Liver (tissue), 9 donors: ENCODE measurements around the gene TLR7. TPM values are rescaled to one million over a fixed set of nuclear protein-coding genes. Genes with fewer than 3 reads are reported as not detected.
A peak's percentile ranks its signal among the peaks of the same experiment; 100 is the strongest.

Experiments used
- DNase-seq: peaks from one replicate; pipeline ENCODE4 v3.0.0-alpha.2; 2017; ENCODE audit warnings: low spot score
- H3K27ac ChIP-seq, 2 donors: one replicate each; pipeline ENCODE4 v1.7.0; 2013; ENCODE audit warnings: inconsistent platforms in 2 of 2, low read length in 2 of 2, control low read depth in 1 of 2, low read depth in 1 of 2, mild to moderate bottlenecking in 1 of 2
- H3K27me3 ChIP-seq, 4 donors: one replicate each; pipeline versions ENCODE4 v1.6.1 to v1.7.0; 2013; ENCODE audit warnings: low read length in 3 of 4, inconsistent platforms in 1 of 4, mild to moderate bottlenecking in 1 of 4, moderate library complexity in 1 of 4; ENCODE audit not compliant: control insufficient read depth in 4 of 4, insufficient read depth in 4 of 4
- H3K36me3 ChIP-seq, 4 donors: one replicate each; pipeline versions ENCODE4 v1.6.1 to v1.7.0; 2013; ENCODE audit warnings: low read length in 3 of 4, mild to moderate bottlenecking in 3 of 4, low read depth in 1 of 4, moderate library complexity in 1 of 4; ENCODE audit not compliant: control insufficient read depth in 4 of 4, insufficient read depth in 3 of 4
- H3K4me1 ChIP-seq, 4 donors: one replicate each; pipeline versions ENCODE4 v1.6.1 to v1.7.0; 2013; ENCODE audit warnings: low read length in 3 of 4, mild to moderate bottlenecking in 3 of 4, moderate library complexity in 1 of 4; ENCODE audit not compliant: control insufficient read depth in 4 of 4, insufficient read depth in 4 of 4
- H3K4me3 ChIP-seq, 3 donors: one replicate each; pipeline versions ENCODE4 v1.6.1 to v1.7.0; 2013; ENCODE audit warnings: low read length in 3 of 3, control low read depth in 1 of 3, low read depth in 1 of 3, mild to moderate bottlenecking in 1 of 3
- H3K9ac ChIP-seq, 2 donors: one replicate each; pipeline ENCODE4 v1.7.0; 2013; ENCODE audit warnings: low read length in 2 of 2, mild to moderate bottlenecking in 2 of 2, moderate library complexity in 2 of 2, control low read depth in 1 of 2, low read depth in 1 of 2
- H3K9me3 ChIP-seq, 4 donors: one replicate each; pipeline versions ENCODE4 v1.6.1 to v1.7.0; 2013; ENCODE audit warnings: low read length in 3 of 4; ENCODE audit not compliant: control insufficient read depth in 4 of 4
- CTCF ChIP-seq: fragments of 150-350 bp; IDR thresholded peaks from 2 replicates; pipeline ENCODE4 v1.5.1; 2017; ENCODE audit warnings: improper control_type of control experiment, low read depth, low read length; ENCODE audit not compliant: missing input control
- EGR1 ChIP-seq, 2 donors: IDR thresholded peaks; 2 replicates each; pipeline ENCODE4 v1.6.1; 2016 to 2018; ENCODE audit warnings: antibody characterized with exemption in 2 of 2, low read depth in 2 of 2
- HNF4A ChIP-seq, 2 donors: conservative IDR thresholded peaks; 2 replicates each; pipeline ENCODE4 v1.6.1; 2016; ENCODE audit warnings: antibody characterized with exemption in 2 of 2, mild to moderate bottlenecking in 2 of 2
- HNF4G ChIP-seq: IDR thresholded peaks from 2 replicates; pipeline ENCODE4 v1.6.1; 2016; ENCODE audit warnings: antibody characterized with exemption
- NR2F2 ChIP-seq: IDR thresholded peaks from 2 replicates; pipeline ENCODE4 v1.6.1; 2016; ENCODE audit warnings: antibody characterized with exemption
- RAD21 ChIP-seq, 2 donors: IDR thresholded peaks; 2 replicates each; pipeline ENCODE4 v1.6.1; 2016; ENCODE audit warnings: antibody characterized with exemption in 2 of 2, mild to moderate bottlenecking in 2 of 2
- RXRA ChIP-seq, 2 donors: IDR thresholded peaks; 2 replicates each; pipeline ENCODE4 v1.6.1; 2017 to 2018; ENCODE audit warnings: antibody characterized with exemption in 2 of 2, mild to moderate bottlenecking in 1 of 2
- TAF1 ChIP-seq: conservative IDR thresholded peaks from 2 replicates; pipeline ENCODE4 v1.6.1; 2016; ENCODE audit warnings: antibody characterized with exemption, mild to moderate bottlenecking
- YY1 ChIP-seq: IDR thresholded peaks from 2 replicates; pipeline ENCODE4 v1.6.1; 2016; ENCODE audit warnings: antibody characterized with exemption, mild to moderate bottlenecking
- WGBS: extraction: QIAGEN DNeasy Blood & Tissue Kit; methylation state at CpG from one replicate; pipeline ENCODE4 v1.1.7; 2013; 5-methylcytosine and 5-hydroxymethylcytosine counted together
- polyA plus RNA-seq, 2 donors: library from polyadenylated mRNA; stranded (reverse) in 1 of 2; unstranded in 1 of 2; fragments of 200-250 nt in 1 of 2; fragments of >200 nt in 1 of 2; fragmentation: Nextera tagmentation in 1 of 2; extraction: Ambion mirVana in 1 of 2; gene quantifications; one replicate each; pipeline versions ENCODE4 v1.2.1 to v1.2.3, GENCODE V29; 2013 to 2015
- total RNA-seq, 2 donors: library from RNA; depleted of rRNA; stranded (reverse); fragments of >200 nt; gene quantifications; one replicate each; pipeline ENCODE4 v1.2.3, GENCODE V29; 2014
- TF ChIP-seq, protein P1 (sequence below): IDR thresholded peaks from 2 replicates; pipeline ENCODE4 v1.6.1; 2016; ENCODE audit warnings: antibody characterized with exemption, mild to moderate bottlenecking
- donor health status: healthy.
- donor health status: healthy.
- donor health status: healthy.
- donor health status: healthy.
- donor health status: healthy.

Gene TLR7
- total and polyA plus RNA-seq, 4 donors: 0.10 to 0.65 (median 0.14) TPM

GRCh38 chrX:12899506-12899905 is 32.6 kb downstream of the TLR7 start:
- Histone ChIP-seq H3K27ac (no peak overlapping the region), H3K27me3 (no peaks in the 10 kb centered on the region), H3K9me3 (no peaks in the 10 kb centered on the region), H3K4me1 (peaks cover 0 to 2% (median 0%) of the 10 kb centered on the region in 4 donors), H3K4me3 (no peak overlapping the region), H3K9ac (no peak overlapping the region), H3K36me3 (no peaks in the 10 kb centered on the region)
- TF ChIP-seq YY1: no peak
- no peak for TF ChIP-seq RAD21 (IDR thresholded peaks at IDR 0.05)
- TF ChIP-seq RXRA (IDR thresholded peaks at IDR 0.05): no peak
- no peak for TF ChIP-seq TAF1
- TF ChIP-seq HNF4G: no peak
- no peak for TF ChIP-seq EGR1 (IDR thresholded peaks at IDR 0.05; ENCODE audit: low read depth in 2 of 2)
- no peak for TF ChIP-seq NR2F2
- TF ChIP-seq, protein P1, sequence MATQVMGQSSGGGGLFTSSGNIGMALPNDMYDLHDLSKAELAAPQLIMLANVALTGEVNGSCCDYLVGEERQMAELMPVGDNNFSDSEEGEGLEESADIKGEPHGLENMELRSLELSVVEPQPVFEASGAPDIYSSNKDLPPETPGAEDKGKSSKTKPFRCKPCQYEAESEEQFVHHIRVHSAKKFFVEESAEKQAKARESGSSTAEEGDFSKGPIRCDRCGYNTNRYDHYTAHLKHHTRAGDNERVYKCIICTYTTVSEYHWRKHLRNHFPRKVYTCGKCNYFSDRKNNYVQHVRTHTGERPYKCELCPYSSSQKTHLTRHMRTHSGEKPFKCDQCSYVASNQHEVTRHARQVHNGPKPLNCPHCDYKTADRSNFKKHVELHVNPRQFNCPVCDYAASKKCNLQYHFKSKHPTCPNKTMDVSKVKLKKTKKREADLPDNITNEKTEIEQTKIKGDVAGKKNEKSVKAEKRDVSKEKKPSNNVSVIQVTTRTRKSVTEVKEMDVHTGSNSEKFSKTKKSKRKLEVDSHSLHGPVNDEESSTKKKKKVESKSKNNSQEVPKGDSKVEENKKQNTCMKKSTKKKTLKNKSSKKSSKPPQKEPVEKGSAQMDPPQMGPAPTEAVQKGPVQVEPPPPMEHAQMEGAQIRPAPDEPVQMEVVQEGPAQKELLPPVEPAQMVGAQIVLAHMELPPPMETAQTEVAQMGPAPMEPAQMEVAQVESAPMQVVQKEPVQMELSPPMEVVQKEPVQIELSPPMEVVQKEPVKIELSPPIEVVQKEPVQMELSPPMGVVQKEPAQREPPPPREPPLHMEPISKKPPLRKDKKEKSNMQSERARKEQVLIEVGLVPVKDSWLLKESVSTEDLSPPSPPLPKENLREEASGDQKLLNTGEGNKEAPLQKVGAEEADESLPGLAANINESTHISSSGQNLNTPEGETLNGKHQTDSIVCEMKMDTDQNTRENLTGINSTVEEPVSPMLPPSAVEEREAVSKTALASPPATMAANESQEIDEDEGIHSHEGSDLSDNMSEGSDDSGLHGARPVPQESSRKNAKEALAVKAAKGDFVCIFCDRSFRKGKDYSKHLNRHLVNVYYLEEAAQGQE: no peak
- no peak for TF ChIP-seq HNF4A (conservative IDR thresholded peaks at IDR 0.05)
- no peak for DNase-seq
- 60% methylated on average over 7 of the region's 7 CpGs for WGBS

- H3K4me1 ChIP-seq: peaks cover 0 to 2% (median 0%) of the 10 kb centered on the region in 4 donors
- H3K27ac ChIP-seq: no peak overlapping the region
- H3K27me3 ChIP-seq: no peaks in the 10 kb centered on the region
- no peaks in the 10 kb centered on the region for H3K9me3 ChIP-seq
- no peaks in the 10 kb centered on the region for H3K36me3 ChIP-seq
- no peak for TF ChIP-seq YY1
- peak; percentile 66 to 81 for TF ChIP-seq RAD21 (IDR thresholded peaks at IDR 0.05)
- peak; percentile 62 for TF ChIP-seq CTCF
- H3K4me3 ChIP-seq: no peak overlapping the region
- H3K9ac ChIP-seq: no peak overlapping the region
- peak; percentile 54 for DNase-seq
- WGBS: 11% methylated on average over 10 of the region's 10 CpGs
Observed at GRCh38 chrX:12901486-12901885, 34.6 kb downstream of the TLR7 start.

DNA sequence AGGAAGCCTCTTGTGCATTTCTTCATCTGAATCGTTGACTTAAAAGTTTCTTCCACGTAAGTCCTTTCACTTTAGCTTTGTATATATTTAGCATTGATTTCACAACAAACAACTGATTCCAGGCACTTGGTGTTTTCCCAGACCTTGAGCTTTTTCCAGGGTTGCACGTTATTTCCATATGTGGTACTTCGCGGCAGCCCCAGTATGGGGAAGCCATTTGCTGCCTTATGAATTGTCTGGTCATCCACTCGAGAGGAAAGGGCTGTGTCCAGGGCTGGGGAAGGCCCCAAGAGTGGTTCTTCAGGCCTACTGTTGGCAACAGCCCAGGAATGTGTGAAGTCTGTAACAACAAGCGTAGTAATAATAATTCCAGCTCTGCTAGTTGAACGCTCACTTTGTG is 36.8 kb downstream of the TLR7 start:
- TF ChIP-seq TAF1: no peak
- H3K27me3 ChIP-seq: no peaks in the 10 kb centered on the region
- H3K4me3 ChIP-seq: no peak overlapping the region
- DNase-seq: no peak
- WGBS: 72% methylated on average over 8 of the region's 8 CpGs
- no peaks in the 10 kb centered on the region for H3K9me3 ChIP-seq
- H3K36me3 ChIP-seq: no peaks in the 10 kb centered on the region
- no peak overlapping the region for H3K9ac ChIP-seq
- no peak overlapping the region for H3K27ac ChIP-seq
- peaks cover 0 to 2% (median 0%) of the 10 kb centered on the region in 4 donors for H3K4me1 ChIP-seq
